HG02852 (cell line): Measurements from ENCODE around the gene BORCS8.
"Not testable (repeated sequence)": the region's sequence is repeated elsewhere in the genome, so short reads cannot be mapped to it uniquely, and the experiment has no call there.

Experiments
- ATAC-seq: cut with Tn5 transposase; IDR thresholded peaks from one replicate; pipeline ENCODE4 v1.9.1; 2021; ENCODE audit warnings: mild to moderate bottlenecking, moderate library complexity; ENCODE audit not compliant: unreplicated experiment

Gene BORCS8

GRCh38 chr19:19185853-19186740 lies 5.9 kb downstream of the BORCS8 start:
- no peak for ATAC-seq

GRCh38 chr19:19181488-19181998 lies 10.4 kb downstream of the BORCS8 start:
- no peak for ATAC-seq

- no peak for ATAC-seq
Measured at GRCh38 chr19:19179548-19180441, 12.2 kb downstream of the BORCS8 start.

- no peak for ATAC-seq
Measured at GRCh38 chr19:19176950-19177349, 15.0 kb downstream of the BORCS8 start.

GRCh38 chr19:19173243-19173642 lies 18.7 kb downstream of the BORCS8 start:
- not testable (repeated sequence) for ATAC-seq

- ATAC-seq: no peak
Measured at GRCh38 chr19:19171821-19172532, 20.0 kb downstream of the BORCS8 start.

- no peak for ATAC-seq
Measured at GRCh38 chr19:19170873-19171672, 20.9 kb downstream of the BORCS8 start.

- peak; percentile 68 for ATAC-seq
Measured at GRCh38 chr19:19170053-19170872, 21.7 kb downstream of the BORCS8 start, which contains the start of gene MEF2B. MEF2B (minus strand) TSS chr19:19170263; CDS start chr19:19150735, 19,528 bp downstream.

GRCh38 chr19:19169236-19170052 lies 22.5 kb downstream of the BORCS8 start:
- ATAC-seq: peak; percentile 8

GRCh38 chr19:19167612-19168011 lies 24.3 kb downstream of the BORCS8 start:
- no peak for ATAC-seq

- no peak for ATAC-seq
Measured at GRCh38 chr19:19165396-19165795, 26.6 kb downstream of the BORCS8 start.

GRCh38 chr19:19162495-19162894 lies 29.5 kb downstream of the BORCS8 start:
- no peak for ATAC-seq

- ATAC-seq: no peak
Measured at GRCh38 chr19:19160461-19161035, 31.4 kb downstream of the BORCS8 start.

- no peak for ATAC-seq
Measured at GRCh38 chr19:19159534-19159933, 32.4 kb downstream of the BORCS8 start.

GRCh38 chr19:19157808-19158207 lies 34.1 kb downstream of the BORCS8 start:
- ATAC-seq: no peak

GRCh38 chr19:19155495-19156219 lies 36.3 kb downstream of the BORCS8 start:
- ATAC-seq: peak; percentile 63
